ENCODE results near the gene GSPT2.
A peak's percentile ranks its signal among the peaks of the same experiment; 100 is the strongest.
"Not testable (repeated sequence)": the region's sequence is repeated elsewhere in the genome, so short reads cannot be mapped to it uniquely, and the experiment has no call there.

The GSPT2 gene

DNA sequence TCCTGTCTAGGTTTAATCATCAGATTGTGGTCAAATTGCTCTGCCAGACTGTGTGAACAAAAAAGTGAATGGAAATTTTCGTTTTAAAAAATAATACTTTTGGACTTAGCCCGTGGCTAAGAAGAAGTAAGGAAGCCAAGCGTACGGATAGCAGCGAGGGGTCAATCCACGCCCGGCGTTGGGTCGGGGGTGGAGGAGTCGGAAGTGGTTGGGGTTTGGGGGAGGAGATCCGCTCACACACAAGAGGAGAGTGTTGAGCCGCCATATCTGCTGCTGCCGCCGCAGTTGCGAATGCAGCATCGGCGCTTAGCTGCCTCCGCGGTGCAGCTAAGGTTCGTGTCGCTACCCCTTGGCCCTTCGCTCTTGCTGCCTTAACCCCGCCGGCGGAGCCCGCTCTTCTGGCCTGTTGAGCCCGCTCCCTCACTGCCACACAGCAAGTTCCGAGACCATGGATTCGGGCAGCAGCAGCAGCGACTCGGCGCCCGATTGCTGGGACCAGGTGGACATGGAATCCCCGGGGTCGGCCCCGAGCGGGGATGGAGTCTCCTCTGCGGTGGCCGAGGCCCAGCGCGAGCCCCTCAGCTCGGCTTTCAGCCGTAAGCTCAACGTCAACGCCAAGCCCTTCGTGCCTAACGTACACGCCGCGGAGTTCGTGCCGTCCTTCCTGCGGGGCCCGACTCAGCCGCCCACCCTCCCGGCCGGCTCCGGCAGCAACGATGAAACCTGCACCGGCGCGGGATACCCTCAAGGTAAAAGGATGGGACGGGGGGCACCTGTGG, at the start of gene GSPT2:
Gene GSPT2 (plus strand): TSS at position 264 of the 779 bp plus-strand sequence. CDS start 185 bp downstream, at position 449.
- peak; percentile 6 for DNase-seq (ENCODE audit: low read depth, low spot score)

DNA sequence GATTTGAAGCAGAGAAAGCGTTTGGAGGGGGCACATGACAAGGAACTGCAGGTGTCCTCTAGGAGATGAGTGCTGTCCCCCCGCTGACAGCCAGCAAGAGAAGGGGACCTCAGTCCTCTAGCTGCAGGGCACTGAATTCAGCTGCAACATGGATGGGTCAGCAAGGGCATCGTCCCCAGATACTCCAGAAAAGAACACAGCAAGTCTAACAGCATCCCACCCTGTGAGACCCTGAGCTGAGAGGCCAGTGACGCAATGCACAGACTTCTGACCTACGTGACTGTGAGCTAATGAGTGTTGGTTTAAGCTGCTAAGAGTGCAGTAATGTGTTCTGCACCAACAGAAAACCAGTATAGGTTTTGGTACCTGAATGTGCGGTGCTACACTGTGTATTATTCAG, 49.0 kb upstream of the GSPT2 start:
- no peak for DNase-seq (ENCODE audit: low read depth, low spot score)

DNA sequence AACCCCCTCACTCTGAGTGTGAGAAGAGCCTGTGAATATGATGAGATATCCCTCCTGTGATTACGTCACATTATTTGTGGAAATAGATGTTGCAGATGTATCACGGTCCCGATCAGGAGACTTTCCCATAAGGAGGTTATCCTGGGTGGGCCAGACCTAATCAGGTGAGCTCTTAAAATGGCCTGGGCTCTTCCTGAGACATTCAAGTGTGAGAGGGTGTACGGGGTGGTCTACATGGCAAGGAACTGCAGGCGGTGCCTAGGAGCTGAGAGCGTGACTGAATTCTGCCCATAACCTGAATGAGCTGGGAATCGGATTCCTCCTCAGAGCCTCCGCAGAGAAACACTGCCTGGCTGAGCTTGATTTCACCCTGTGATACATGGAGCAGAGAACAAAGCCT, 45.8 kb upstream of the GSPT2 start:
- no peak for DNase-seq (ENCODE audit: low read depth, low spot score)

DNA sequence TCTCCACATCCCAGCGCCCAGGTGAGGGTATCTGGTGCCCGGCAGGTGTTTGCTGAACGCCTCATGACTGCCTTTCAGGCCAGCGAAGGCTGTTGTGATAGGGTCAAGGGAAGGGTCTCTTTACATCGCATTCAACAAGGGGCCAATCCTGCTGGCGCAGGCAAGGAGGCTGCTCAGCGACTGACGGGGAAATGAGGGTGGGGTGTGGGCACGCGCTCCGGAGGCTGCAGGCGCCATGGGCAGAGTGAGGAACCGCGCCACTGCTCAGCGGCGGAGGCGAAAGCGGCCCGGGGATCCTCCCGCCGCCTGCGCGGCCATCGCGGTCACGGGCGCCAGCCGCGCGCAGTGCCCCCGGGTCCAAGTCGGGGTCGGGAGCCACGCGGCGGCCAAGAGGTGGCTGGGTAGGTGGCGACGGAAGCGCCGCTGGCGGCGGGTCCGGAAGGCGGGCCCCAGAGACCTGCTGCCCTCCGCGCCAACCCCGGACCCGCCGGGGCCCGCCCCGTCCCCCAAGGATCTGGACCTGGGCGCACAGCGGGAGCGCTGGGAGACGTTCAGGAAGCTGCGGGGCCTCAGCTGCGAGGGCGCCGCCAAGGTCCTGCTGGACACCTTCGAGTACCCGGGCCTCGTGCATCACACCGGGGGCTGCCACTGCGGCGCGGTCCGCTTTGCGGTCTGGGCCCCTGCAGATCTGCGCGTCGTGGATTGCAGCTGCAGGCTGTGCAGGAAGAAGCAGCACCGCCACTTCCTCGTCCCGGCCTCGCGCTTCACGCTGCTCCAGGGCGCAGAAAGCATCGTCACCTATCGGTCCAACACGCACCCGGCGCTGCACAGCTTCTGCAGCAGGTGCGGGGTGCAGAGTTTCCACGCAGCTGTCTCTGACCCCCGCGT, 32.7 kb upstream of the GSPT2 start, which contains the start of gene CENPVL1:
Gene CENPVL1 (plus strand): TSS at position 236 of the 888 bp plus-strand sequence. CDS start 0 bp downstream, at position 236.
- DNase-seq (ENCODE audit: low read depth, low spot score): not testable (repeated sequence)

DNA sequence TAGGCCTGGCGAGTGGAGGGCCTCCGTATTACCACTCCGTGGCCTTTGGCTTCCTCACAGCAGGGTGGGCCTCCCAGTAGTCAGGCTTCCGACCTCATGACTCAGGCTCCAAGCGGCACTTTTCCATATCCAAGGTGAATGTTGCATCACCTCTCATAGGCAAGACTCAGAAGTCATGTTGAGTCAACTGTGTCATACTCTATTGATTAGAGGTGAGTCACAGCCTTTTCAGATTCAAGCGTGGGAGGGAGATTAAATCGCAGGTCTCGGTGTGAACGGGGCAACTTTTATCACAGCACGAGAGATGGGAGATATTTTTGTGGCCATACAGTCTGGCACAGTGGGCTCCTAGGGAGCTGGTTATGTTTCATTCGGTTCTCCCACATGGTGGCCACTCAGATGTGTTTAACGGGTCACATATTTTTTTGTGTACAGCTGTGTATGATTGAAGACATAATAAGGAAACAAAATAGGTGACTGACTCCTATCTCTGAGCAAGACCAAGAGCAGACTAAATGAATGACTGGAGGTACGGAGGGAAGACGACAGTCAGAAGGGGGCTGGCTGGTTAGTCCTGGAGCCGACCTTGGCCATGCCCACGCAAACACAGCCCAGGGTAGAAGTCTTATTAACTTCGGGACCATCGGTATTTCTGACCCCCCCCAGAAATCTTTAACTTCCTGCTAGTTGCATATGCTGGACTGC, 30.1 kb upstream of the GSPT2 start:
- DNase-seq (ENCODE audit: low read depth, low spot score): not testable (repeated sequence)

DNA sequence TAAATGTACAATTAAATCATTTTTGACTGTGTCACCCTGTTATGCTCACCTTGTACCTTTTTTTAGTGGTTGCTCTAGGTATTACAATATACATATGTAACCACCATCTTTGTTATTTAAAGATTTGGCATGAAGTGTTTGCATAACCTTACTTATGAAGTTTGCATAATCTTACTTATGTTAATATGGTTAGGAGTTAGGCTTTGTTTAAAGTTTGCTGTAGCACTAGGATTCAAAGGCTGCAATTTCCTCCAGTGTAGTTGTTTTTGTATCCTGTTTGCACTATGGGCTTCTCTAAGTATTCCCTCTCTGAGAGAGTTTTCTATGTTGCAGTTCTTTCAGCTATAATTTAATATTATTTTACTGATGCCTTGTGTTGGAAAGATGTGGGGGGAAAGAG, 15.0 kb upstream of the GSPT2 start:
- DNase-seq (ENCODE audit: low read depth, low spot score): no peak

DNA sequence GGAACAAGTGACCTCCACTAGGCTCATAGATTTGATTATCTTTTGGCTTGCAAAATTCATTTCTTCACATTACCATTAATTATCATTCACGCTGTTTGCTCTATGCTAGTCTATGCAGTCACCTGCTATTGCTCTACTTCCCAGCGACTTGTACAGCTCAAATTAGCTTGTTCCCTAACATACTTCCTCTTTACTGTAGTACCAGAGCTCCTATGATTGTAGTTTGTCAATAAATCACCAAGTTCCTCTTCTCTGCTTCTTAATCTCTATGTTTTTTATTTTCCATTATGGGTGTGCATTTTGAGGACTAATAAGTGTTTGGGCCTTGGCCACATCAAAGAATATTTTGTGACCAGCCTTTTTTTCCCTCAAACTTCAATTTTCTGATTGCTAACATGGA, 6.2 kb upstream of the GSPT2 start:
- DNase-seq (ENCODE audit: low read depth, low spot score): no peak

DNA sequence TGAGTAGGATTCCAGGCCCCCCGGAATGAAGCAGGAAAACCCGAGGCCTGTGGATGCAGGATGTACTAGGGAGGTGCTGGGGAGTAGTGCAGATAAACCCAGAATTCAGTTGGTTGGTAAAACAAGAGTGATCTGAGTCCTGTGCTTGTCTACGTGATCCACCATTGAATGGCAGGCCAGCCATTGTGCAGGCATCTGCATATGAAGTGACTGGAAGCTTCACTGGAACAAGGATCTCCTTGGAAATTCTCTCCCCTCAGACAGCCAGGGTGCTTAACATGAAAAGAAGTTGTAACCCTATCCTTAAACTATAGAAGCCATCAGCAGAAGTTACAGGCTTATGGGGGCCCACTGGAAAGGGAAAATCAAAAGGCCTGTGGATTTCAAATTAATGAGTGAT, 656 bp upstream of the GSPT2 start:
- no peak for DNase-seq (ENCODE audit: low read depth, low spot score)

DNA sequence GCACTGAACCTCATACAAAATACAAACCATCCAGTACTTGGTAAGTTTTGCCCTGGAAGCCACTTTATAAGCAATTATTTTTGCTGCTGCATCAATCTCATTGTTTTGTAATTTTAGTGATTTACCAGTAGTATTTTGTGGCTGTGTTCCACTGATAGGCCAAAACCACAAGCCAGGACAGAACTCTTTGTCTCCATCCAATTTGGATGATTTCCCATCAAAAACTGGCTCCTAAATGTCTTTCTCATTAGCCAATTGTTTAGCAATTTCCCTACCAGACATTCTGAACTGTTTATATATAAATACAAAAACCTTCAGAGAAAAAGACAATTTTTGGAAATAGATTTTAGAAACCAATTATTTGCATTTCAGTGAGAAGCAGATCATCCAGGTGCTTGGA, 4.4 kb downstream of the GSPT2 start:
- DNase-seq (ENCODE audit: low read depth, low spot score): no peak

DNA sequence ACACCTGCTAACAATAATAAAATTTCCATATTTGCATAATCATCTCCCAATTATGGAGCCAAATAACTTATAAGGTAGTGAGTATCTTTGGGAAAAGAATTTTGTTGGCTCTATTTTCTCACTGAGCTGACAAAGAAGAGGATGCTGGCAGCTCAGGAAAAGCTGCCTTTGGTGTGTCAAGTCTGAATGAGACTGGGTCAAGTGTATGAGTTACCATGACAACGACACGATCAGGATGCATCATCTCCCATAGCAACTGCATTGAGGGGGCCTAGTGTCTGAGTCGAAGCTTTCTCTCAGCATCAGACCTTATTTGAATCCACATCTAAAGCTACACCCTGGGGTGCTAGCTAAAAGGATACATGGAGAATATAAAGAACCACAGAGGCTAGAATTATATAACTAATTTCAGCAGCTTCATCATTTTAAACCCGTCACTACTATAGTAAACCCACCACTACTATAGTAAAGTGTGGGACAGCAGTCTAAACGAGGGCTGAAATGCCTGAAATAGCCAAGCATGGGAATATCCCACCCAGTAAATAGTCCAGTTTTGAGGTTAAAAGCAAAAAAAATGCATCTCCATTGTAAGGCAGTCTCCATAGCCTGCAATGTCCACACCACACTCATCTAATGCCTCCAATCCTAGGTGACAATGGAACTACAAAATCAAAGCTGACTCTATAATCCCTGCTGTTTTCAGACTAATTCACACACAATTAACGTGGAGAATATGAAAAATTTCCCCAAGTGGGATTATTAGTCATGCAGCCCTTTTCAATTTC, 16.0 kb downstream of the GSPT2 start:
- DNase-seq (ENCODE audit: low read depth, low spot score): no peak

DNA sequence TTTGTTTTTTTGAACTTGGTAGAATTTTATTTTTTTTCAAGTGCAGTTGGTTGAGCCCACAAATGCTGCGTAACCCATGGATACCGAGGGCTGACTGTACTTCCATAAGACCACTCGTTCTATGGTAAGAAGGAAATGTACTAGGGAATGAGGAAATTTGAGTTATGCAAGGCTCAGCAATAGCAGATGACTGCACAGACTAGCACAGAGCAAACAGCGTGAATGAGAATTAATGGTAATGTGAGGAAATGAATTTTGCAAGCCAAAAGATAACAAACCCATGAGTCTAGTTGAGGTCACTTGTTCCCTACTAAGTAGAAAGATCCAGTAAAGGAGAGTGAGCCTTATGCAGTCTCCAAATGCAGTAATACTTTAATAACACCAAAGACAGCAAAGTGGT, 17.4 kb downstream of the GSPT2 start:
- no peak for DNase-seq (ENCODE audit: low read depth, low spot score)

DNA sequence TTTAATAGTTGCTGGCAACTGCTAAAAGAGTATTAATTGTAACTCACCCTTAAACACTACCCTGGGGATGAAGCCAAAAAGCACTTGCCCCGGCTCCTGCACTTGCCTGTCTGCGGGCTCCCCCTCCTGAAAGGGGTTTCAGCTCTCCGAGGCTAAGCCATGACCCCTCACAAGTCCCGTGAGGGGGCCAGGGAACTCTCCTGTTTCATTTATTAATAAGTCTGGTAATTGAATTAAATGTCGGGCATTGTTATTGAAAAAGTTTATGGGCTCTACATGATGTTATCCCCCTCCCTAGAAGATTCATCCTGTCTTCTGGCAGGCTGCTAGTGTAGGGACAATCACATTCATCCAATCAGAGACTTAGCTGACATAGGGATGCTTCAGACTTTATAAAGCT, 23.3 kb downstream of the GSPT2 start:
- no peak for DNase-seq (ENCODE audit: low read depth, low spot score)

DNA sequence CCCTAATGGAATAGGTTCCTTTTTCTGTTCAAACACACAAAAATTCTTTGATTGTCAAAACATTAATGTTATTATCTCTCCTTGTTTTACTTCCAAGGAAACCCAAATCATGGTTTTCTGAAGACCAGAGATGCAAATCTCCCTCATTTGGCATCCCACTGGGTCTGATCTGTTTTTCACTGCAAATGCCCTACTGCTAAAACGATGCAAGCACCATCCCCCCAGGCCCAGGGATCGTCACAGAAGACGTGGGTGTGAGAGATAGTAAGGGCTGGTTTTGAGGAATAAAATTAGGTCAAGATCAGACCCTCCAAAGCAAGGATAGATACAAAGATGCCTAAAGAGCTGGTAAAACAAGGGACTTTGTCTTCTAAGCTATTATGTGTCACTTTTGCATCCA, 33.6 kb downstream of the GSPT2 start:
- DNase-seq (ENCODE audit: low read depth, low spot score): no peak

DNA sequence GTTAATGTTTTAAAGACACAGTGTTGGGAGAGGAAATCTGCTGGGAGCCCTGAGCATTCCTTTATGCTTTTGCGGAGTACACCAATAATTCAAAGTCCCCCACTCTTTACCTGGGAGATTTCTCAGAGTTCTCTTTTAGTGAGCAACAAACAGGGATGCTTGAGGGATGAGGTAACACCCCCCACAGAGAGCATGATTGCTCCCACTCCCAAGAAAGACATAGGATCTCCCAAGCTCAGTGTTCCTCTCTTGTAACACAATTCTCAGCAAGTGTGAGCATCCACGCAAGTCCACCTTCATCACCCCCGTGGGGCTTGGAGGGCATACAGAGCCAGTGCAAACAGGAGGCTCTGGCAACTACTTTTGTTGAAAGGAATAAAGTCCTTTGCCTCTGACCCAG, 36.1 kb downstream of the GSPT2 start:
- no peak for DNase-seq (ENCODE audit: low read depth, low spot score)

DNA sequence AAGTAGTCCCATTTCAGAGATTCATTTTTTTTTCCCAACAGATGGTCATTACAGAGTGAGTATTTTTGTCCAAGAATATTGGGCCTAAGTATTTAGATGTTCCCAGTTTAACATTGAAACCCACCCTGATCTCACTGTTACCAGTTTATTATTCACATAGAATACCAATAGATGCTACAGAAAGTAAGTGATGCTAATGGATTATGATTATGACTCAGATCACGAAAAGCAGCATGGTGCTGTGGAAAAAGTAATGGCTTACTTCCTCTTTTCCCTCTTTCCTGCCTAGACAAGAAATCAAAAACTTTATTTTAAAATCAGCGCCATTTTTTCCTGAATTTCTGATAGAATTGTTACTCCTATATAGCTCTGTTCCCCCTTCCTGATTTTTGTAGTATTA, 51.9 kb downstream of the GSPT2 start:
- DNase-seq (ENCODE audit: low read depth, low spot score): no peak

Data from activated CD4-positive, CD25-positive, alpha-beta regulatory T cell treated with anti-CD3 and anti-CD28 coated beads, Interleukin-2, amount 50 U/mL, for 16 hours (primary cell).